GM21381 (cell line): ENCODE measurements around the gene RTKN2.

Experiments used
- ATAC-seq: cut with Tn5 transposase; IDR thresholded peaks from one replicate; pipeline ENCODE4 v1.9.1; 2021; ENCODE audit warnings: mild to moderate bottlenecking, moderate library complexity; ENCODE audit not compliant: unreplicated experiment

The RTKN2 gene

DNA sequence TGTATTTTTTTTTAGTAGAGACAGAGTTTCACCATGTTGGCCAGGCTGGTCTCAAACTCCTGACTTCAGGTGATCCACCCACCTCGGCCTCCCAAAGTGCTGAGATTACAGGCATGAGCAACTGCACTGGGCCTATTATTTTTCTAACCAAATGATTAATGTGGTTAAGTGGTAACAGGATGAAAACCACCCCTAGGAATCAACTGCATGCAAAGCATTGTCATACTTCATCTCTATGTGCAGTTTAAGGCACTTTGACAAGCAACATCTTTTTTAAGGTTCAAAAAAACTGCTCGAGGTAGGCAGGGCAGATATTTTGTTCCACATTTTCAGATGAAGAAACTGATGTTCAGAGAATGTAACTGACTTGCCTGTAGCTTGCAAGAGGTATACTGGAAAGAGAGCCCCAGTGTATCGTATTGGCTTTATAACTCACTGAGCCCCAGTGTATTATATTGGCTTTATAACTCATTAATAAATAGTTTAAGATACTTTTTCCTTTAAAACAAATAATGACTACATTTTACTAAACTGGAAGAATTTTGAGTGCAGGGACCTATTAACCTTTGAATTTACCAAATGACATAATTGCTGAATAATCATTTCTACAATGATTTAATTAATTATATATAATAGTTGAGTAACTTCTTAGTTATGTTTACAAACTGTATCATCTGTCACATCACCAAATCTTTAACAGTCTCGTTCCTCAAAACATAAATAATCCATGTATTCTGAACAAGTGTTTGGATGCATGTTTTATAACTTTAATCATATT lies 38.1 kb downstream of the RTKN2 start:
- no peak for ATAC-seq

DNA sequence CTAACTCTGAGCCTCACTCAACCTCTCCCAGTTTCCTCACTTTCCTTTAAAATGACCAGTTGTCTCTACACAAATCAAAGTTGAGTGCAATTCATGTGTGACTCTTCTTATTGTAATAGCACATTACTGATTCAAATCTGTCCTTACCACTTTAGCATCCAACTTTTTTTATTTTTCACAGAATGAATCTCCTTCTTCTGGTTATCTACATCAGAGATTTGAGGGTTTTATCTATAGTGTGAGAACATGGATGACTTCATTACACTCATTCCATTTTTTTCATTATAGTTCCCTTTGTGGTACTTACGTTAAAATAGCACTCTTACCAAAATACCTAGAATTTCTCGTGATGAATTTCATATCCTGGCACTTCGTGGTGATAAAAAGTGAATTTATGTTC lies 43.3 kb downstream of the RTKN2 start:
- no peak for ATAC-seq

DNA sequence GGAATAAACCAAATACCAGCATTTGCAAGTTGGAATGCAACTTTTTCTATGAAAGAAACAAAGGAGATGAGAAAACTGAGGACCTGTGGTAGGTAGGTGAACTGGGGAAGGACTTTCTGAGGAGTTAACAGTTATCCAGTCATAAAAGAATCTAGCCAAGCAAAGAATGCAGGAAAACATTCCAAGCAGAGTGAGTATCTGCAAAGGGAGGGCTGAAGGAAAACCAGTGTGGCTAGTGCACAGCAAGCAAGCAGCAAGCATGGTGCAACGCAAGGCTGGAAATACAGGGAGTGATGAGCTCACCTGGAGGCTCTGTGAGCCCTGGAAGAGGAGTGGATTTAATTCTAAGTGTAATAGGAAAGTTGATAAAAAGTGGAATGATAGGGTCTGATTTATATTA lies 44.0 kb downstream of the RTKN2 start:
- no peak for ATAC-seq

GRCh38 chr10:62217683-62218082 lies 51.0 kb downstream of the RTKN2 start:
- ATAC-seq = no peak

GRCh38 chr10:62214364-62214874 lies 54.2 kb downstream of the RTKN2 start:
- ATAC-seq = no peak

GRCh38 chr10:62205750-62206399 lies 62.8 kb downstream of the RTKN2 start:
- no peak for ATAC-seq

DNA sequence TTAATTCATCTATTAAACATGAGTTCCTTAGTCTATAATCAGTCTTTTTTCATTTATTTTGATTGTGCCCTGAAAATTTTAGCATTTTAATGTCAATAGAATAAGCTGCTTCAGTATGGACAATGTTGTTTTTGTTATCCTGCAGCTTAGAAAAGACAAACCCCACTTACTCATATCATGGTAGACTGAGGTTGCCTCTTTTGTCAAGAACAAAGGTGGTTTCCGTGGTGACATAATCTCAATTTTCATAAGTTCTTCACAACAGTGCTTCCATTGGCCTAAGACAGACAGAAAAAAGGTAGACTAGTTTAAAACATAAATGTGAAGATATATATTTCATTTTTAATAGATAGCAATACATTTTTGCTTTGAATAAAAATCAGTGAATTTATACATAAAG lies 69.1 kb downstream of the RTKN2 start:
- ATAC-seq = peak; percentile 49

- ATAC-seq = no peak
Observed at GRCh38 chr10:62196528-62196927, 72.1 kb downstream of the RTKN2 start.

DNA sequence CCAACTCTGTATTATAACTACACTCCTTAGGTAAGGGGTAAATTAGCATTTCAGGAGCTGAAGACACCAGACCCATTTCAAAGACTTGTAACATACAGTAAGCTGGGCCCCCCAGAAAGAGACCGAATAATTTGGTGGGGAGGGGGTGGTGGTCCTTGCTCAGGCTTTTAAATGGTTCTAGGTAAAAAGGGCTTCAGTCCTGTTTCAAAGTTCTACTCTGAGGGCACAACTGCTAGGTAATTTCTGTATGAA lies 73.0 kb downstream of the RTKN2 start:
- no peak for ATAC-seq

GRCh38 chr10:62194924-62195674 lies 73.5 kb downstream of the RTKN2 start:
- no peak for ATAC-seq

DNA sequence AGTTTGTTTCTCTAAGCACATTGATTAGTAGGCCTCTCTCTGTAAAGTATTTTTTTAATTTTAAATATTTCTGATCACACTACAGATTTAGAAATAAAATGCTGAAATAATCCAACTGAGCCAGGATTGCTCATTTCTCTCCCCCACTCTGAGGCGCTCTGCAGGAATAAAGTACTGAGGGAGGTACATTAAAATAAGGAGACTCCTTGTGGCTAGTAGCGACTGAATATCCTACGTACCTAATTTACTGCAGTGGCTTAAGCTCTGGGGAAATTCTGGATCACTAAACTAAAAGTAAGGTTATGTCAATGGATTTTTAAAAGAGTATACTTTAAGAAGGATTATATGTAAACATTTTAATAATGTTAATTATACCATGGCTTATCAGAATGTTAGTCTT lies 75.2 kb downstream of the RTKN2 start:
- no peak for ATAC-seq

GRCh38 chr10:62189131-62189530 lies 79.5 kb downstream of the RTKN2 start:
- no peak for ATAC-seq

- no peak for ATAC-seq
Observed at GRCh38 chr10:62188021-62188616, 80.5 kb downstream of the RTKN2 start.

DNA sequence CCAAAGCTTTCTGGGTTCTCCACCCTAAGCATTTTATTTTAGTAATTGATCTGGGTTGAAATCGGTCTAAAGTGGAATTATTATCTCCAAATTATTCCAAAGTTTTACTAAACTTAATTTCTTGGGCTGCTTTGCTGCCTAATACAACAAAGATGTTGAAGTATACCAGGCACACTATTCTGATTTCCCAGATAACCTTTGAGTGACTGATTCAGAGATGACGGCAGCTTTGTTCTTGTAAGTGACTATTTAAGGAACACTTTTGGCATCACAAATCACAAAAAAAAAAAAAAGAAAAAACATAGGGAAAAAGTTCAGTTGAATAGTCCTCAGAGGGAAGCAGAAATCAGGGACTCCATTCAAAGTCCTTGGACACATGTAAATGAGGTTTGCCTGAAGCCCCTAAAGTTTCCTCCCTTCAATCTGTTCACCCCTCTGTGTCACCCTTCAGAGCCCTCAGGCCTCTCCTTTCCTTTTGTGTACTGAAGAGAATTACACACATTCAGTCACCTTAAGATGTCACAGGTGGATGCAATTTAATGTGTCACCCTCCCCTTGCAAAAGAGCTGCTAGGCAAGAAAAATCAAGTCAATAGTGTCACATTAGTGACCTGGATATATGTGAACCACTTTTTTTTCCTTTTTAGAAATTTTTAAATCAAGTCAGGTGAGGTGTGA lies 81.5 kb downstream of the RTKN2 start:
- ATAC-seq = no peak

DNA sequence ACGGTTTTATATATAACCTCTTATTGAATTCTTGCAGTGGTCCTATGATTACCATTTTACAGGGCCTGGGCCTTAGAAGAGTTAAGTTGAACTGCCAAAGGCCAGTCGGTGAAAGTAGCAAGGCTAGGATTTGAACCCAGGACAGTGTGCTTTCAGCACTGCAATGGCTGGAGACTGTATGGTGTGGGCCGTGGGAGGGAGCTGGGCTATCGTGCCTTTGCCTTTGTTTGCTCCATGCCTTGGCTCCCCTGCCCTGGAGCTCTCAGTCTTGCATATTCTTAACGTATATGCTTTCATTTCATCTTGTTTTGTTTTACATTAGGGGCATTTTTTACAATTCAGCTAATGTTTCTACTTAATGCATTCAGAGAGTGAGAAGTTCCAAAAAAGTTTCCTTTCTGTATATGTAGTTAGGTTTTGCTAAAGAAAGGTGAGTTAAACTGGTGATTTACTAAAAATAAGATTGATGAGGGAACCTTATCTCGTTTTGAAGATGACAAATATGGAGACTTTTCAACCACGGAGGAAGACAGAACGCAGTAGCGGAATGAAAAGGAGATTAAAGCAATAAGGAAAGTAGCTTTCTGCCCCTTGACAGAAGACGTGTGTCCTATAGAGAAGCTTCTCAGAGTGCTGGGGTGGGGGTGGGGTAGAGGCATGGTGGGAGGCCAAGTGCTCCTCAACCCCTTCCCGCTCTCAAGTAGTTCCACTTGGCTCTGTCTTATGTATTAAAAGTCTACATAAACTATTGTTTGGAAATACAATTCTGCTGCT lies 82.5 kb downstream of the RTKN2 start:
- ATAC-seq = no peak

- no peak for ATAC-seq
Observed at GRCh38 chr10:62183857-62184795, 84.5 kb downstream of the RTKN2 start.

GRCh38 chr10:62183442-62183841 lies 85.2 kb downstream of the RTKN2 start:
- ATAC-seq = peak; percentile 75

- ATAC-seq = no peak
Observed at GRCh38 chr10:62182595-62182994, 86.0 kb downstream of the RTKN2 start.

- ATAC-seq = no peak
Observed at GRCh38 chr10:62182171-62182570, 86.5 kb downstream of the RTKN2 start.
